GM19468 (cell line): Measurements from ENCODE around the gene MOSMO.
"Not testable (repeated sequence)": the region's sequence is repeated elsewhere in the genome, so short reads cannot be mapped to it uniquely, and the experiment has no call there.

ENCODE experiments used
- ATAC-seq: cut with Tn5 transposase; IDR thresholded peaks from one replicate; pipeline ENCODE4 v1.9.1; 2021; ENCODE audit warnings: mild to moderate bottlenecking, moderate library complexity, moderate number of reproducible peaks; ENCODE audit not compliant: unreplicated experiment; ENCODE audit errors: extremely low read depth

MOSMO gene

DNA sequence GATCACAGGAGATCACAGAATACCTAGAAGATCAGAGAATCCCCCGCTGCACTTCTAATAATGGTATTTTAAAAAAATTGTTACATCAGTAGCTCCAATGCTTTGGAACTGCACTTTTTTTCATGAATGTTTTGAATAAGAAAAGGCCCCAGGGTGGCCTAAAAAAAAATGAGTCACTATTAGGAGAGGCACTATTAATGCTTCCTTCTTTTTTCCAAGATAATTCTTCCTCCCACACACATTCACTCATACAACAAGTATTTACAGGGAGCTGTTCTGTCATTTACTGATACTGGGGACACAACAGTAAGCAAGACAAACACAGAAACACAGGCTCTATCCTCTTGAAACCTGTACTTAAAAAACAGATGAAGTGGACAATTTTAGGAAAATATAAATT lies 6.3 kb upstream of the MOSMO start:
- ATAC-seq, result no peak

DNA sequence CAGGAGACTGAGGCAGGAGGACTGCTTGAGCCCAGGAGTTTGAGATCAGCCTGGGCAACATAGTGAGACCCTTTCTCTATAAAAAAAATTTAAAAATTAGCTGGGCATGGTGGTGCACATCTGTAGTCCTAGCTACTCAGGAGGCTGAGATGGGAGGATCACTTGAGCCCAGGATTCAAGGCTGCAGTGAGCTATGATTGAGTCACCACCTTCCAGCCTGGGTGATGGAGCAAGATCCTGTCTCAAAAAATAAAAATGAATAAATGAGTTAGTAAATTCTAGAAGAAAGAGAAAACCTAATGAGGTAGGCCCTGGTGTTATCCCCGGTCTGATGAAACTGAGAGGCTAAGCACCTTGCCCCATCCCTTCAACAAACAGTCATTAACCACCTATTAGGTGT lies 5.9 kb upstream of the MOSMO start:
- not testable (repeated sequence) for ATAC-seq

DNA sequence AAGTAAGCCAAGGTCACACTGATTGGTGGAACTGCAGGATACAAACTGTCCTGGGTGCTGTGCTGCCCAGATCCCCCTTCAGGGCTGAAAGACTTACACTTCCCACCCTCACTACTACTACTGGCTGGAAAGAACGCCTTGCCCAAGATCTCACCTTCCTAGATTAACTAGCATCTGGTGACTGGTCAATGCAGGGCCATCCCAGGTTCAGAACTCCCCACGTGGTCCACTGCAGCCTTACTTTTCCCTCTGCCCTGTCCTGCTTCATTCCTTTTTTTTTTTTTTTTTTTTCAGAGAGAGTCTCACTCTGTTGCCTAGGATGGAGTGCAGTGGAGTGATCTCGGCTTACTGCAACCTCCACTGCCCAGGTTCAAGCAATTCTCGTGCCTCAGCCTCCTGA lies 4.7 kb upstream of the MOSMO start:
- ATAC-seq, result no peak

DNA sequence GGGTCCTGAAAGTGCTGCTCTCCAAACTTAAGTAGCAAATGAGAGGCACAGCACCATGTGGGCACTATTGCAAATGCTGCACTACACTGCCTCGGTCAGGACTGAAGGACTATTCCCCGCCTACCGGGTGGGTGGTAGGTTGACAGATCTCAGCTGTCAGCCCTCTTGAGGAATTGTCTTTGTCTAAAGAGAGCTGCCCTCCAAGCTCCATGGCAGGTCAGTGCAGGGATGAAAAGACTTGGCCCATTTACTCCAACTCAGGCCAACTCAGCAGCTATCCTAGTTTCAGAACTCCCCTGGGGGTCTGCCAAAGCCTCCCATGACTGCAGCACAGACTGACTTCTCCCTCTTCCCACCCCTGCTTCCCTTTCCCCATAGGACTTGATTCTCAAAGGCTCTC lies 3.6 kb upstream of the MOSMO start:
- no peak for ATAC-seq

- no peak for ATAC-seq
Measured at GRCh38 chr16:22005746-22006145, 2.2 kb upstream of the MOSMO start.

DNA sequence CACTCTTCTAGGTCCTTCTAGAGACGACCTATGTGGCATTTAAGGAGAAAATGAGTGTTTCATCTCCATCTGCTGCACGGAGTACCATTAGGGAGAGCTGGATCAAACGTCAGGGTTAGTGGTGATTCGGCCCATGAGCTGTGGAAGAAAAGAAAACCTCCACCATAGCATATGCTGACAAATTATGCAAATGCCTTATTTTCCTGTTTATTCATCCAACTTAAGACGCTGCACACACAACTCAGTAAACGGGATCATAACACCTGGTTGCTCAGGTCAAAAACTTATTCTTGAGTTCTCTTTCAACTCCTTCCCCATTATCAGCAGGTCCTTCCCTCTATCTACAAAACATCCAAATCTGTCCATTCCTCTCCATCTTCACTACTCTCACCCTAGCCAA lies 1.3 kb upstream of the MOSMO start:
- no peak for ATAC-seq

DNA sequence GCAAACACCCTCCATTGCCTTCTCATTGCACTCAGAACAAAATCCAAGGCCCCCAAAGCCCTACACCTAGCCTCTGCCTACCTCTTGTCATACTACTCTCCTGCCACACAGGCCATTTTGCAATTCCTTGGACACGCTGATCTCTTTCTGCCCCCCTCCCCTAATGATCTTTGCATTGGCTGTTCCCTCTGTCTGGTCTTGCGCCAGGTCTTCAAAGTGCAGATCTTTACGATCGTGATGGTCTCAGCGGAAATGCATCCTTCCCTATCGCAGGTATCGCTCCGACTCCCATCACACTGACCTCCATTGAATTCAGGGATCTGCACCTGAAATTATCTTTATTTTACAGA lies 777 bp upstream of the MOSMO start:
- no peak for ATAC-seq

- no peak for ATAC-seq
Measured at GRCh38 chr16:22008215-22009059, 526 bp downstream of the MOSMO start.

- no peak for ATAC-seq
Measured at GRCh38 chr16:22010902-22011301, 3.0 kb downstream of the MOSMO start.

- no peak for ATAC-seq
Measured at GRCh38 chr16:22012241-22012640, 4.3 kb downstream of the MOSMO start.

DNA sequence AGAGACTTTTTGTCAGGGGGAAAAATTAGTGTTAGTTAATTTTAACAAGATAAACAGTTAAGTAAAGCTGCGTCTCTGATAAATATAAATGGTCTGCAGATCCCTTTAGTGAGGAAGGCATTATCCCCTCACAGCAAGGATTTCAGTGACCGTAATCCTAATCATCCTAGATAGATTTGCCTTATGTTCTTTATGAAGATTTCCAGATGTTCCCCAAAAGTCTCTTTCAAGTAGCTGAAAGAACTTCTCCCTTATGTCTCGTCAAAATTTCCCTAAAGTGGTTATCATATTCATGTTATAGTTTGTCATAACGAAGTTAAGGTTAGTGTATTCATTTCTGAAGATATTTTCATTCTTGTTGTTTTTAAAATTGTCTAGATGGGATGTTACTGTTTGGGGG lies 5.6 kb downstream of the MOSMO start:
- no peak for ATAC-seq

DNA sequence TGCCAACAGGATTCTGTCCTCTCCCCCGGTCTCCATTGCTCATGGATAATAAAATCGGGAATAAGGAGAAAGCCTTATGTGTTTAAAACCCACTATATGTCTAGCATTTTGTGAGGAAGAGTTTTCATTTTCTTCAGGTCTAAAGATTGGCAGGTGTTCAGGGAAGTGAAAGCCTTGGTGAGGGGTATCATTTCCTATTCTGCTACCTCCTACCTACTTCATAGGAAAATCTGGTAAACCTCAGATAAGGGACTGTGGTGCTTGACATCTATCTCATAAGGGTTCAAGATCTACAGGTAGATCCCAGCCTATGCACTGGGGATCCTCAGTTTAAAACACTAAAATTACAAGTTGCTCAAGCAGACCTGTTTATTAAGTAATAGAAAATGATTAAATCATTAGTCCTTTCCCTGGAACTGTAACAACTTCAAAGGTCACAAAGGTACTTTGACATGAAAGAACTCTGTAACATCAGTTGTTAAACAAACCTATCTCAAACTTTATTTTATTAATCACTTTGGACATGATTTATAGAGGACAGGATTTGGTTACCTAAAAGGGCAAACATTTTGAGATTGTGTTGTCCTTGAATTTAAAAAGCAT lies 6.5 kb downstream of the MOSMO start:
- ATAC-seq, result no peak

- ATAC-seq, result no peak
Measured at GRCh38 chr16:22016927-22017326, 9.0 kb downstream of the MOSMO start.

DNA sequence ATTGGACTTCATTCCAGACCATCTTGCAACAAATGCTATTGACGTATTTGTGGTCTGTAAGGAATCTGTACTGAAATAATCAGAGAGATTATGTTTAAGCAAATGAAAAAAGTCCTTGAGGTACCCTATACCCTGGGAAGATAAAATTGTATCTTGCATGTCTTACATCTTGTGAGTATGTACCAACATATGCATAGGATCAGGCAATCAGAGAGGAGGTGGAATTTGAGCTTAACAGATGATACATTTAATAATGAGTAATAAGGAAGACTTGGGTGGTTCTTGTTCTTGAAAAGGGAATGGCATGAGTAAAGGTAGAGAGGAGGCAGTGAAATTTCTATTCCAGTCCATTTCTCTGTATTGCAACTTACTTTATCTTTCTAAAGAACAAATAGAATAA lies 10.6 kb downstream of the MOSMO start:
- no peak for ATAC-seq

DNA sequence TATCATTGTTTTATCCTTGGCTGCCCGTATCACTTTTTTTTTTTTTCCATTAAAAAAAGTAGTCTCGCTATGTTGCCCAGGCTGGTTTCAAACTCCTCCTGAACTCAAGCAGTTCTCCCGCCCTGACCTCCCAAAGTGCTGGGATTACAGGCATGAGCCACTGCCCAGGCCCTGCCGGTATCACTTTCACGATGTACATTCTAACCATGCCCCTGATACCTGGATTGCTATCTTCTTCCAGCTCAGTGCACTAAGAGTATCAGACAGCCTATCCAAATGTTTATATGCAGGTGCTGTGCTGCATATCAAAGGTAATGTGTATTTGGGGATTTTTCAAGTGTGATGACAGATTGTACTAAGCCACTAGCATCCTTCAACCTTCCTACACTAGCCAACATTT lies 14.2 kb downstream of the MOSMO start:
- no peak for ATAC-seq

- no peak for ATAC-seq
Measured at GRCh38 chr16:22023505-22023904, 15.6 kb downstream of the MOSMO start.

DNA sequence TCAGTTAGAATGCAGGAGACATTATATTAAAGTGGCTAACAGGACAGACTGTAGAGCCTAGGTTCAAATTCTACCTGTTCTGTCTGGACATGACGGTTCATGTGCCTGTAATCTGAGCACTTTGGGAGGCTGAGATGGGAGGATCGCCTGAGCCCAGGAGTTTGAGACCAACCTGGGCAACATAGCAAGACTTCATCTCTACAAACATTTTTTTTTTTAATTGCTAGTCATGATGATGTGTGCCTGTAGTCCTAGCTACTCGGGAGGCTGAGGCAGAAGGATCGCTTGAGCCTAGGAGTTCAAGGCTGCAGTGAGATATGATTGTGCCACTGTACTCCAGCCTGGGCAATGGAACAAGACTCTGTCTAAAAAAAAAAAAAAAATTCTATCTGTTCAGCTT lies 16.9 kb downstream of the MOSMO start:
- not testable (repeated sequence) for ATAC-seq

- no peak for ATAC-seq
Measured at GRCh38 chr16:22027633-22028032, 19.7 kb downstream of the MOSMO start.

GRCh38 chr16:22029632-22030031 lies 21.7 kb downstream of the MOSMO start:
- no peak for ATAC-seq

DNA sequence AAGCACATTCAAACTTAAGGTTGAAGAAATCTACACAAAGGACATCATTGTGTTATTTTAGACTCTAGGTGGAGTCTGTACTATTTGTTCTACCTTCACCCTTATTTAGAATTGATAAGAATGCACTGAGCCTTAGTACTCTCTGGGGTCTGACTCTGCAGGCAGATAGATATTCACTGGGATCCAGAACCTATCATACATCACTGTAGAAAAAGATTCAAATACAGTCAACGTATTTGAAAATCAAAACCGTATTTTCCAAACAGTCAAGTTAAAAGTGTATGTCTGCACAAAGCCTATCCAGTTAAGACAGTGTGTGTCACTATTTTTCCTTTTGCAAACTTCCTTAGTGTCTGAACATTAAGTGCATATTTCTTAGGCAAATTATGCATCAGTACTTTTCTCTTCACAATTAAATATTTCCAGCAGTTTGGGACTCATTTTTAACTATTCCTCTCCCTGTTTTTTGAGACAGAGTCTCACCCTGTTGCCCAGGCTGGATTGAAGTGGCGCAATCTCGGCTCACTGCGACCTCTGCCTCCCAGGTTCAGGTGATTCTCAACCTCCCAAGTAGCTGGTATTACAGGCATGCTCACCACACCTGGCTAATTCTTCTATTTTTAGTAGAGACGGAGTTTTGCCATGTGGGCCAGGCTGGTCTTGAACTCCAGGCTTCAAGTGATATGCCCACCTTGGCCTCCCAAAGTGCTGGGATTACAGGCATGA lies 22.3 kb downstream of the MOSMO start:
- no peak for ATAC-seq

GRCh38 chr16:22031483-22032083 lies 23.7 kb downstream of the MOSMO start:
- no peak for ATAC-seq
